ENCODE data around the gene CD19.

DNA sequence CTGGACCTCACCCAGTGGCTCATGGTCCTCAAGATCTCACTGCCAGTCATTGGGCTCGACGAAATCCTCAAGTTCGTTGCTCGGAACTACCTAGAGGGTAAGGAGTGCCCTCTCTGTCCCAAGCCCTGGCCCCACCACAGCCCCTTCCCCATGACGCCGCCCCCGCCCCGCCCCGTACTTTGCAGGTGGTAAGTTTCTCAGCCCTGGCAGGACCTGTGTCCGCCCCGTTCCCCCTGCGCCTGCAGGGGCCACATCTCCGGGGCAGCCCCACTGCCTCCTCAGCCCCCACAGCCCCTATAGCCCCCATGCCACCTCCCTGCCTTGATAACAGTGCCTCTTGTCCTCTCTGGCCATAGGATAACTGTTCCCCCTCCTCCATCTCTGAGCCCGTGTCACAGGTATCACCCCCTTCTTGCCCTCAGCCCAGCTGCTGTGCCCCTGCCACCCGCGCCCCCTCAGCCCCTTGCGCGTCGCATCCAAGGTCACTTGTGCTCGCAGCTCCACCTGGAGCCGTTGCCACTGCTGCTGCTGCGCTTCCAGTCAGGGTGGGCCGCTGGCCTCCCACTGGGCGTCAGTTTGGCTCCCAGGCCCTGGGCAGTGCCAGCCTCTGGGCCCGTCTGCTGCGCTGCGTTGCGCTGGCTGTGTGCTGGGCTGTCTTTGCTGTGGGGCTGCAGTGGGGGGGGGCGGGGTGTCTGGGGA lies 28.3 kb upstream of the CD19 start:
- TF ChIP-seq, protein P1, sequence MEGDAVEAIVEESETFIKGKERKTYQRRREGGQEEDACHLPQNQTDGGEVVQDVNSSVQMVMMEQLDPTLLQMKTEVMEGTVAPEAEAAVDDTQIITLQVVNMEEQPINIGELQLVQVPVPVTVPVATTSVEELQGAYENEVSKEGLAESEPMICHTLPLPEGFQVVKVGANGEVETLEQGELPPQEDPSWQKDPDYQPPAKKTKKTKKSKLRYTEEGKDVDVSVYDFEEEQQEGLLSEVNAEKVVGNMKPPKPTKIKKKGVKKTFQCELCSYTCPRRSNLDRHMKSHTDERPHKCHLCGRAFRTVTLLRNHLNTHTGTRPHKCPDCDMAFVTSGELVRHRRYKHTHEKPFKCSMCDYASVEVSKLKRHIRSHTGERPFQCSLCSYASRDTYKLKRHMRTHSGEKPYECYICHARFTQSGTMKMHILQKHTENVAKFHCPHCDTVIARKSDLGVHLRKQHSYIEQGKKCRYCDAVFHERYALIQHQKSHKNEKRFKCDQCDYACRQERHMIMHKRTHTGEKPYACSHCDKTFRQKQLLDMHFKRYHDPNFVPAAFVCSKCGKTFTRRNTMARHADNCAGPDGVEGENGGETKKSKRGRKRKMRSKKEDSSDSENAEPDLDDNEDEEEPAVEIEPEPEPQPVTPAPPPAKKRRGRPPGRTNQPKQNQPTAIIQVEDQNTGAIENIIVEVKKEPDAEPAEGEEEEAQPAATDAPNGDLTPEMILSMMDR (IDR thresholded peaks at IDR 0.05; ENCODE audit: control extremely low read depth in 1 of 3, insufficient read depth in 1 of 3, low read depth in 1 of 3, low read length in 3 of 3): no peak
- TF ChIP-seq EP300 (IDR thresholded peaks at IDR 0.05; ENCODE audit: borderline replicate concordance in 1 of 2, low read depth in 2 of 2, low read length in 2 of 2) (no peak), CBX8 (IDR thresholded peaks at IDR 0.05; ENCODE audit: borderline replicate concordance, low read depth, low read length) (no peak), GABPA (IDR thresholded peaks at IDR 0.05; ENCODE audit: borderline replicate concordance, insufficient read depth, low read length) (no peak), YY1 (IDR thresholded peaks at IDR 0.05; ENCODE audit: low read depth, low read length) (no peak), POLR2AphosphoS5 (IDR thresholded peaks at IDR 0.05; ENCODE audit: low read depth, low read length) (no peak), HDAC2 (IDR thresholded peaks at IDR 0.05; ENCODE audit: borderline replicate concordance in 1 of 2, low read depth in 2 of 2, low read length in 2 of 2) (no peak), RAD21 (IDR thresholded peaks at IDR 0.05 in 1 of 2, conservative IDR thresholded peaks at IDR 0.05 in 1 of 2; ENCODE audit: low read depth in 2 of 2, low read length in 2 of 2) (no peak), ASH2L (IDR thresholded peaks at IDR 0.05; ENCODE audit: low read length) (no peak), ZNF274 (IDR thresholded peaks at IDR 0.05; ENCODE audit: borderline replicate concordance, extremely low read depth, low read length) (no peak)
- TF ChIP-seq, protein P2, sequence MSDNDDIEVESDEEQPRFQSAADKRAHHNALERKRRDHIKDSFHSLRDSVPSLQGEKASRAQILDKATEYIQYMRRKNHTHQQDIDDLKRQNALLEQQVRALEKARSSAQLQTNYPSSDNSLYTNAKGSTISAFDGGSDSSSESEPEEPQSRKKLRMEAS (IDR thresholded peaks at IDR 0.05): no peak
- TF ChIP-seq, protein P3, sequence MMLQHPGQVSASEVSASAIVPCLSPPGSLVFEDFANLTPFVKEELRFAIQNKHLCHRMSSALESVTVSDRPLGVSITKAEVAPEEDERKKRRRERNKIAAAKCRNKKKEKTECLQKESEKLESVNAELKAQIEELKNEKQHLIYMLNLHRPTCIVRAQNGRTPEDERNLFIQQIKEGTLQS (IDR thresholded peaks at IDR 0.05; ENCODE audit: insufficient read depth, low read depth, low read length): no peak

Measured in H1 (cell line).